H9 (cell line): ENCODE data around the gene MISP. TPM values are rescaled to one million over a fixed set of nuclear protein-coding genes. Genes with fewer than 3 reads are reported as not detected.

ENCODE experiments used
- DNase-seq: peaks from one replicate; pipeline ENCODE4 v3.0.0-alpha.2; 2017
- H2AFZ ChIP-seq: one replicate; pipeline ENCODE4 v1.6.1; 2013; ENCODE audit warnings: mild to moderate bottlenecking, low read length, control low read depth, moderate library complexity
- H2AK5ac ChIP-seq: 2 replicates; pipeline ENCODE4 v1.6.1; 2013; ENCODE audit warnings: low read length, control low read depth, mixed read lengths; ENCODE audit not compliant: insufficient read length
- H2BK120ac ChIP-seq: one replicate; pipeline ENCODE4 v1.6.1; 2013; ENCODE audit warnings: low read depth, mild to moderate bottlenecking, low read length, control low read depth, inconsistent platforms; ENCODE audit not compliant: poor library complexity, severe bottlenecking
- H2BK12ac ChIP-seq: 2 replicates; pipeline ENCODE4 v1.6.1; 2013; ENCODE audit warnings: low read length, control low read depth, mixed read lengths, low read depth; ENCODE audit not compliant: insufficient read length
- H2BK15ac ChIP-seq: 2 replicates; pipeline ENCODE4 v1.6.1; 2013; ENCODE audit warnings: low read depth, low read length, control low read depth
- H2BK20ac ChIP-seq: one replicate; pipeline ENCODE4 v1.6.1; 2013; ENCODE audit warnings: low read depth, mild to moderate bottlenecking, low read length, control low read depth, inconsistent platforms; ENCODE audit not compliant: poor library complexity, severe bottlenecking
- H2BK5ac ChIP-seq: 2 replicates; pipeline ENCODE4 v1.6.1; 2013; ENCODE audit warnings: low read length, control low read depth, mixed read lengths; ENCODE audit not compliant: insufficient read length
- H3K14ac ChIP-seq: 2 replicates; pipeline ENCODE4 v1.6.1; 2013; ENCODE audit warnings: low read length, control low read depth; ENCODE audit not compliant: insufficient read depth
- H3K18ac ChIP-seq: 2 replicates; pipeline ENCODE4 v1.6.1; 2013; ENCODE audit warnings: low read depth, mild to moderate bottlenecking, mixed read lengths, low read length, control low read depth; ENCODE audit not compliant: insufficient read length
- H3K23ac ChIP-seq: 2 replicates; pipeline ENCODE4 v1.6.1; 2013; ENCODE audit warnings: low read length, control low read depth, mixed read lengths, low read depth; ENCODE audit not compliant: insufficient read length
- H3K23me2 ChIP-seq: 2 replicates; pipeline ENCODE4 v1.6.1; 2013; ENCODE audit warnings: low read depth, mild to moderate bottlenecking, mixed read lengths, low read length, control low read depth; ENCODE audit not compliant: insufficient read length, poor library complexity, severe bottlenecking
- H3K27ac ChIP-seq: 2 replicates; pipeline ENCODE4 v1.5.1; 2013; ENCODE audit warnings: low read length, control low read depth, mixed read lengths, low read depth; ENCODE audit not compliant: insufficient read length
- H3K27me3 ChIP-seq: 2 replicates; pipeline ENCODE4 v1.6.1; 2013; ENCODE audit warnings: low read length, control low read depth, inconsistent platforms; ENCODE audit not compliant: insufficient read depth
- H3K4ac ChIP-seq: 2 replicates; pipeline ENCODE4 v1.6.1; 2013; ENCODE audit warnings: low read depth, mild to moderate bottlenecking, control low read depth, inconsistent platforms, low read length, moderate library complexity
- H3K4me1 ChIP-seq: 2 replicates; pipeline ENCODE4 v1.6.1; 2013; ENCODE audit warnings: low read length, control low read depth, inconsistent platforms; ENCODE audit not compliant: insufficient read depth
- H3K4me2 ChIP-seq: 2 replicates; pipeline ENCODE4 v1.6.1; 2013; ENCODE audit warnings: low read length, control low read depth, mixed read lengths; ENCODE audit not compliant: insufficient read length, insufficient read depth
- H3K56ac ChIP-seq: 2 replicates; pipeline ENCODE4 v1.6.1; 2013; ENCODE audit warnings: low read depth, mild to moderate bottlenecking, mixed read lengths, low read length, control low read depth; ENCODE audit not compliant: insufficient read length
- H3K79me1 ChIP-seq: 2 replicates; pipeline ENCODE4 v1.6.1; 2013; ENCODE audit warnings: low read depth, mild to moderate bottlenecking, moderate library complexity, low read length, control low read depth, inconsistent platforms; ENCODE audit not compliant: insufficient read depth, poor library complexity, severe bottlenecking
- H3K79me2 ChIP-seq: 2 replicates; pipeline ENCODE4 v1.6.1; 2013; ENCODE audit warnings: low read length, control low read depth, inconsistent platforms; ENCODE audit not compliant: insufficient read depth
- H3K9ac ChIP-seq: 2 replicates; pipeline ENCODE4 v1.6.1; 2013; ENCODE audit warnings: low read length, control low read depth, mixed read lengths; ENCODE audit not compliant: insufficient read length; ENCODE audit errors: extremely low read depth
- H3K9me3 ChIP-seq: one replicate; pipeline ENCODE4 v1.6.1; 2013; ENCODE audit warnings: low read depth, low read length, inconsistent platforms; ENCODE audit not compliant: control insufficient read depth
- H3T11ph ChIP-seq: one replicate; pipeline ENCODE4 v1.6.1; 2013; ENCODE audit warnings: mild to moderate bottlenecking, low read length, control low read depth, inconsistent platforms
- H4K20me1 ChIP-seq: one replicate; pipeline ENCODE4 v1.6.1; 2013; ENCODE audit not compliant: control insufficient read depth, insufficient read length, insufficient read depth
- H4K5ac ChIP-seq: 2 replicates; pipeline ENCODE4 v1.6.1; 2013; ENCODE audit warnings: low read depth, mild to moderate bottlenecking, mixed read lengths, low read length, control low read depth; ENCODE audit not compliant: insufficient read length
- H4K8ac ChIP-seq: replicated peaks from 2 replicates; pipeline ENCODE4 v1.6.1; 2013; ENCODE audit warnings: low read length, control low read depth, mixed read lengths, low read depth; ENCODE audit not compliant: insufficient read length
- H4K91ac ChIP-seq: 2 replicates; pipeline ENCODE4 v1.6.1; 2013; ENCODE audit warnings: low read depth, mild to moderate bottlenecking, moderate library complexity, mixed read lengths, low read length, control low read depth; ENCODE audit not compliant: insufficient read length
- H3K27ac Mint-ChIP-seq, 3 experiments: 2 replicates in 2 of 3; 3 replicates in 1 of 3; pipeline ENCODE4 v1.8.0; 2020 to 2021; ENCODE audit warnings: mixed read lengths in 3 of 3, mild to moderate bottlenecking in 1 of 3, moderate library complexity in 1 of 3
- H3K27me3 Mint-ChIP-seq: 2 replicates; pipeline ENCODE4 v1.8.0; 2021; ENCODE audit warnings: low read depth, mild to moderate bottlenecking, moderate library complexity, mixed read lengths
- H3K36me3 Mint-ChIP-seq, 3 experiments: 2 replicates in 2 of 3; 3 replicates in 1 of 3; pipeline ENCODE4 v1.8.0; 2020 to 2021; ENCODE audit warnings: low read depth in 3 of 3, mixed read lengths in 3 of 3; ENCODE audit not compliant: insufficient read depth in 1 of 3
- H3K4me1 Mint-ChIP-seq, 2 experiments: 2 replicates each; pipeline ENCODE4 v1.8.0; 2020; ENCODE audit warnings: mixed read lengths in 2 of 2
- H3K4me3 Mint-ChIP-seq, 2 experiments: 2 replicates in 1 of 2; 3 replicates in 1 of 2; pipeline ENCODE4 v1.8.0; 2020 to 2021; ENCODE audit warnings: mild to moderate bottlenecking in 2 of 2, mixed read lengths in 2 of 2, moderate library complexity in 1 of 2
- H3K9me3 Mint-ChIP-seq, 2 experiments: 2 replicates in 1 of 2; 3 replicates in 1 of 2; pipeline ENCODE4 v1.8.0; 2020; ENCODE audit warnings: mild to moderate bottlenecking in 2 of 2, mixed read lengths in 2 of 2, moderate library complexity in 1 of 2
- CTCF ChIP-seq: fragments of 200-600 bp; sonication (generic); conservative IDR thresholded peaks from 3 replicates; pipeline ENCODE4 v1.8.0; 2021; ENCODE audit warnings: antibody characterized with exemption, mild to moderate bottlenecking
- WGBS: extraction: QIAGEN DNeasy Blood & Tissue Kit; methylation state at CpG from one replicate; pipeline ENCODE4 v1.1.7; 2013; ENCODE audit warnings: missing lambda C conversion rate, low lambda C conversion rate, mixed read lengths; ENCODE audit not compliant: insufficient read length; ENCODE audit errors: extremely low coverage; 5-methylcytosine and 5-hydroxymethylcytosine counted together
- total RNA-seq: library from RNA; stranded (reverse); gene quantifications from 2 replicates; pipeline ENCODE4 v1.2.1, GENCODE V29; 2021

Gene MISP
- total RNA-seq, 1 experiment from 2014 or later = 0.44 TPM

DNA sequence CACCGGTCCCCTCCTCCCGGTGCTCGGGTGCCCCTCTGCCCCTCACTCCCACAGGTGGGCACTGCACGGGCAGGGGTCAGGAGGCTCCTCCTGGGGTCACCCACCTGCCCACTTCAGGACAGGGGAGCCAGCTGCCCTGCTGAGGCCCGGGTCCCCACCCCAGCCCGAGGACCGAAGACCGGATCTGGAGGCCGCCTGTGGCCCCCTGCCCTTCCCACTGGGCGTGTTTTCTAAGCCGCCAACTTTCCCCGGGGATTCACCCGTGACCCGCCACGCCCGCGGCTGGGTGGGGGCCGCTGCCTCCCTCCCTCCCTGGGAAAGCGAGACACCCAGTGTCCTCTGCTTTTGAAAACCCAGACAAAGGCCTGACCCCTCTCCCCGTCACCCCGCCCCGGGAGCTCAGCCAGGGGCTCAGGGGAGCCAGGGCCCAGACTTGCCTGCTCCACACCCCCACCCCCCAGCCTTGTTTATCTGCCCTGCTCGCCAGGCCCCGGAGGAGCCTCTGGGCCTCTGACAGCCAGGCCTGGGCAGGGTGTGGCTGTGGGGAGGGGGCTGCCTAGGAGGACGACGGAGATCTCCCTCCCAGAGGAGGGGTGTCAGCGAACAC is 40.8 kb upstream of the MISP start:
- Mint-ChIP-seq H3K9me3 (peaks cover 8 to 9% of the 10 kb centered on the region in 2 experiments), H3K36me3 (peaks cover 0 to 5% (median 3%) of the 10 kb centered on the region in 3 experiments; a peak in 3 of 7 replicates), H3K27me3 (peaks cover 17% of the 10 kb centered on the region), H3K4me1 (peaks cover 9 to 11% of the 10 kb centered on the region in 2 experiments), H3K4me3 (peak overlapping the region; percentile 26 to 74; a peak in 3 of 5 replicates), H3K27ac (no peak overlapping the region)
- Histone ChIP-seq H3K14ac (no peak overlapping the region), H4K8ac (no peak overlapping the region), H3K23me2 (peaks cover 8% of the 10 kb centered on the region), H4K91ac (no peak overlapping the region), H2BK20ac (no peak overlapping the region), H2AK5ac (no peak overlapping the region), H4K5ac (no peak overlapping the region), H3K9me3 (no peaks in the 10 kb centered on the region), H3K4me2 (peak overlapping the region; percentile 44), H2BK5ac (no peak overlapping the region), H3K4me1 (no peaks in the 10 kb centered on the region; the same call in 1 of the 2 replicates), H3T11ph (no peak overlapping the region), H2BK15ac (no peak overlapping the region), H2AFZ (no peak overlapping the region), H3K9ac (no peak overlapping the region), H3K27ac (no peak overlapping the region), H2BK120ac (no peak overlapping the region), H3K23ac (no peak overlapping the region), H3K4ac (no peak overlapping the region), H2BK12ac (no peak overlapping the region), H3K27me3 (no peaks in the 10 kb centered on the region), H3K18ac (no peak overlapping the region), H3K79me2 (no peaks in the 10 kb centered on the region), H3K56ac (no peak overlapping the region), H3K79me1 (no peaks in the 10 kb centered on the region), H4K20me1 (no peaks in the 10 kb centered on the region)
- TF ChIP-seq CTCF = no peak
- WGBS = no CpG with 5 or more reads among the region's 27 CpGs
- DNase-seq = no peak
